A549 treated with CpdA at 1 μM for 4 hours (cell line): ENCODE results near the gene PVALB. TPM values are rescaled to one million over a fixed set of nuclear protein-coding genes. Genes with fewer than 3 reads are reported as not detected.

Experiments used
- total RNA-seq: library from RNA; stranded (reverse); fragments of 200-300 nt; extraction: Qiagen RNA extraction; gene quantifications from 5 replicates; pipeline ENCODE4 v1.2.3, GENCODE V29; 2022; ENCODE audit warnings: low read depth

The PVALB gene
- total RNA-seq: not detected in 5 replicates

GRCh38 chr22:36816636-36817524, at the start of gene PVALB:
Gene PVALB (minus strand): TSS chr22:36817035. CDS start chr22:36817005, 30 bp downstream.

GRCh38 chr22:36860821-36861659, 44.2 kb upstream of the PVALB start, which contains the start of gene NCF4:
Gene NCF4 (plus strand): TSS chr22:36861006. CDS start chr22:36861172, 166 bp downstream.

GRCh38 chr22:36775964-36776669, 40.7 kb downstream of the PVALB start, which contains the start of gene IFT27:
Gene IFT27 (minus strand): TSS chr22:36776119. CDS start chr22:36775707, 412 bp downstream.

Other genes starting within 250 kb of the PVALB start
- not detected in 5 replicates for gene CACNG2, start 113.3 kb downstream of the PVALB start, total RNA-seq
- gene IFT27, start 40.9 kb downstream of the PVALB start, total RNA-seq: 13.9 to 25.6 TPM (median 24.1 TPM) in 5 replicates
- 0.05 TPM in 1 of 5 replicates, not detected in the others for gene NCF4, start 44.0 kb upstream of the PVALB start, total RNA-seq
- gene CSF2RB, start 96.6 kb upstream of the PVALB start, total RNA-seq: not detected in 5 replicates
- 38.2 to 52.2 TPM (median 50.0 TPM) in 5 replicates for gene TST, start 202.4 kb upstream of the PVALB start, total RNA-seq
- 36.7 to 74.6 TPM (median 65.0 TPM) in 5 replicates for gene MPST, start 202.7 kb upstream of the PVALB start, total RNA-seq
- 16.2 to 26.3 TPM (median 22.8 TPM) in 5 replicates for gene KCTD17, start 234.7 kb upstream of the PVALB start, total RNA-seq